ENCODE data around the gene ART3.

GRCh38 chr4:76053730-76054129, 20.8 kb upstream of the ART3 start:
- no peak for TF ChIP-seq CTCF (IDR thresholded peaks at IDR 0.05)
- no peak for TF ChIP-seq POLR2A (IDR thresholded peaks at IDR 0.05)
- no peak for TF ChIP-seq POLR2AphosphoS5 (IDR thresholded peaks at IDR 0.05)
